Type B pancreatic cell (in vitro differentiated cells): ENCODE data around the gene HEXB. TPM values are rescaled to one million over a fixed set of nuclear protein-coding genes. Genes with fewer than 3 reads are reported as not detected.
"Not testable (repeated sequence)": the region's sequence is repeated elsewhere in the genome, so short reads cannot be mapped to it uniquely, and the experiment has no call there.

Experiments
- DNase-seq: peaks from one replicate; pipeline ENCODE4 v3.0.0; 2021; ENCODE audit warnings: mixed read lengths; ENCODE audit not compliant: unreplicated experiment; ENCODE audit errors: extremely low spot score
- H3K27ac Mint-ChIP-seq: 2 replicates; pipeline ENCODE4 v1.8.0; 2021; ENCODE audit warnings: mild to moderate bottlenecking, mixed read lengths
- H3K27me3 Mint-ChIP-seq: 2 replicates; pipeline ENCODE4 v1.8.0; 2021; ENCODE audit warnings: mixed read lengths
- H3K36me3 Mint-ChIP-seq: 2 replicates; pipeline ENCODE4 v1.8.0; 2021; ENCODE audit warnings: mixed read lengths
- H3K4me1 Mint-ChIP-seq: one replicate; pipeline ENCODE4 v1.8.0; 2021; ENCODE audit warnings: mixed read lengths; ENCODE audit not compliant: unreplicated experiment
- H3K4me3 Mint-ChIP-seq: 2 replicates; pipeline ENCODE4 v1.8.0; 2021; ENCODE audit warnings: mild to moderate bottlenecking, mixed read lengths
- H3K9me3 Mint-ChIP-seq: 2 replicates; pipeline ENCODE4 v1.8.0; 2021; ENCODE audit warnings: mixed read lengths
- CTCF ChIP-seq: fragments of 200-600 bp; sonication (generic); conservative IDR thresholded peaks from 2 replicates; pipeline ENCODE4 v1.5.0; 2021; ENCODE audit warnings: antibody characterized with exemption, mild to moderate bottlenecking
- total RNA-seq: library from RNA; stranded (reverse); gene quantifications from 2 replicates; pipeline ENCODE4 v1.2.1, GENCODE V29; 2021; ENCODE audit warnings: low replicate concordance

HEXB gene
- total RNA-seq, 1 donor from 2014 or later = 76.6 TPM

GRCh38 chr5:74670396-74671038, 14.5 kb upstream of the HEXB start:
- TF ChIP-seq CTCF = no peak
- DNase-seq = no peak
- no peaks in the 10 kb centered on the region for H3K36me3 Mint-ChIP-seq
- no peaks in the 10 kb centered on the region for H3K27me3 Mint-ChIP-seq
- H3K9me3 Mint-ChIP-seq = no peaks in the 10 kb centered on the region
- H3K27ac Mint-ChIP-seq = no peak overlapping the region
- H3K4me1 Mint-ChIP-seq = peaks cover 26% of the 10 kb centered on the region
- H3K4me3 Mint-ChIP-seq = no peak overlapping the region

- Mint-ChIP-seq H3K36me3 (no peaks in the 10 kb centered on the region), H3K9me3 (no peaks in the 10 kb centered on the region), H3K27ac (no peak overlapping the region), H3K27me3 (no peaks in the 10 kb centered on the region), H3K4me3 (no peak overlapping the region), H3K4me1 (peaks cover 26% of the 10 kb centered on the region)
- no peak for DNase-seq
- TF ChIP-seq CTCF = no peak
These were observed 12.7 kb upstream of the HEXB start for GRCh38 chr5:74672215-74672877.

- Mint-ChIP-seq H3K27ac (no peak overlapping the region), H3K27me3 (no peaks in the 10 kb centered on the region), H3K36me3 (no peaks in the 10 kb centered on the region), H3K4me3 (no peak overlapping the region), H3K9me3 (no peaks in the 10 kb centered on the region), H3K4me1 (peaks cover 26% of the 10 kb centered on the region)
- no peak for DNase-seq
- peak; percentile 70 for TF ChIP-seq CTCF
These were observed 11.8 kb upstream of the HEXB start for GRCh38 chr5:74673011-74673790.

GRCh38 chr5:74676466-74676865, 8.6 kb upstream of the HEXB start:
- H3K27ac Mint-ChIP-seq, H3K27me3 Mint-ChIP-seq, H3K4me3 Mint-ChIP-seq, H3K36me3 Mint-ChIP-seq, DNase-seq, H3K9me3 Mint-ChIP-seq: not testable (repeated sequence)
- H3K4me1 Mint-ChIP-seq = peaks cover 13% of the 10 kb centered on the region

GRCh38 chr5:74678123-74678522, 6.9 kb upstream of the HEXB start:
- DNase-seq, H3K4me1 Mint-ChIP-seq, H3K36me3 Mint-ChIP-seq, H3K27ac Mint-ChIP-seq, H3K27me3 Mint-ChIP-seq, H3K9me3 Mint-ChIP-seq, H3K4me3 Mint-ChIP-seq: not testable (repeated sequence)

- H3K36me3 Mint-ChIP-seq, H3K27me3 Mint-ChIP-seq, H3K4me1 Mint-ChIP-seq, H3K4me3 Mint-ChIP-seq, DNase-seq, H3K27ac Mint-ChIP-seq, H3K9me3 Mint-ChIP-seq: not testable (repeated sequence)
These were observed 5.7 kb upstream of the HEXB start for GRCh38 chr5:74679300-74679699.

GRCh38 chr5:74679966-74680365, 5.1 kb upstream of the HEXB start:
- Mint-ChIP-seq H3K4me3 (no peak overlapping the region), H3K9me3 (no peaks in the 10 kb centered on the region), H3K36me3 (no peaks in the 10 kb centered on the region), H3K4me1 (peaks cover 4% of the 10 kb centered on the region), H3K27ac (no peak overlapping the region), H3K27me3 (no peaks in the 10 kb centered on the region)
- TF ChIP-seq CTCF = no peak
- no peak for DNase-seq
